HG03175 (cell line): ENCODE data around the gene GHR.

Experiments used
- ATAC-seq: cut with Tn5 transposase; IDR thresholded peaks from one replicate; pipeline ENCODE4 v1.9.1; 2021; ENCODE audit warnings: mild to moderate bottlenecking, moderate library complexity; ENCODE audit not compliant: unreplicated experiment

GHR gene

GRCh38 chr5:42761791-42762190, 338.6 kb downstream of the GHR start:
- ATAC-seq, result no peak

GRCh38 chr5:42767491-42768105, 344.4 kb downstream of the GHR start:
- no peak for ATAC-seq

DNA sequence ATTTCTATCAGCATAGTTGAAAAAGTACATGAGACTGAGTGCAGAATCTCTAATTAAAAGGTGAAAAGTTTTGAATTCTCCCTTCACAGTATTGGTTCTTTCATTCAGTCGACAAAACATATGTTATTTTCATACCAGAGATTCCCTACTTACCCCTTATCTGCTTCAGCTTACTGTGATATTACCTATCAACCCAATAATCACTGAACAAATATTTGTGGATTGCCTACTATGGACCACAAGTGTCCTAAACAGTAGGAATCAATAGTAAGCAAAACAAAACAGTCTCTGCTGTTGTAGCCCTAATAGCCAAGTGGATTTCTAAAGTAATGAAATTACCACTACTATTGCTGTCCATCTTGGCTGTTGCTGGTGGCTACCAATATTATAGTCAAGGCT, 344.9 kb downstream of the GHR start:
- ATAC-seq, result no peak

- no peak for ATAC-seq
Observed at GRCh38 chr5:42770003-42770402, 346.8 kb downstream of the GHR start.
